Activated CD4-positive, alpha-beta T cell treated with anti-CD3 and anti-CD28 coated beads for 36 hours (primary cell): Measurements from ENCODE around the gene BASP1. TPM values are rescaled to one million over a fixed set of nuclear protein-coding genes. Genes with fewer than 3 reads are reported as not detected.
"Not testable (repeated sequence)": the region's sequence is repeated elsewhere in the genome, so short reads cannot be mapped to it uniquely, and the experiment has no call there.

Experiments used
- ATAC-seq: fragments of 200-7000 bp; cut with Tn5 transposase; one replicate; pipeline ENCODE4 v1.10.0; 2021; ENCODE audit warnings: mild to moderate bottlenecking, moderate library complexity
- CTCF ChIA-PET: fragments of 350-600 bp; sonication (Branson Sonifier 250); formaldehyde crosslinking; loops from one replicate; lab custom pipeline; 2021; ENCODE audit warnings: antibody characterized with exemption; lab: Charles Lee
- POLR2A ChIA-PET: fragments of 350-600 bp; sonication (Branson Sonifier 250); formaldehyde crosslinking; loops from one replicate; lab custom pipeline; 2021; ENCODE audit warnings: antibody characterized with exemption, inconsistent platforms; lab: Charles Lee
- DNase-seq: peaks from one replicate; pipeline ENCODE4 v3.0.0-alpha.2; 2020
- H3K27ac Mint-ChIP-seq: one replicate; pipeline ENCODE4 v1.8.0; 2021; ENCODE audit warnings: mixed read lengths
- H3K27me3 Mint-ChIP-seq: one replicate; pipeline ENCODE4 v1.8.0; 2021; ENCODE audit warnings: mixed read lengths
- H3K36me3 Mint-ChIP-seq: one replicate; pipeline ENCODE4 v1.8.0; 2021; ENCODE audit warnings: low read depth, mixed read lengths
- H3K4me1 Mint-ChIP-seq: one replicate; pipeline ENCODE4 v1.8.0; 2021; ENCODE audit warnings: mixed read lengths
- H3K4me3 Mint-ChIP-seq: one replicate; pipeline ENCODE4 v1.8.0; 2021; ENCODE audit warnings: mild to moderate bottlenecking, moderate library complexity, mixed read lengths
- H3K9me3 Mint-ChIP-seq: one replicate; pipeline ENCODE4 v1.8.0; 2021; ENCODE audit warnings: low read depth, mixed read lengths
- intact Hi-C, 2 experiments: fragments of 100-400 bp; cut with DNase I in 1 of 2; cut with micrococcal nuclease in 1 of 2; formaldehyde crosslinking; loops; one replicate each; pipeline versions ENCODE4 v1.14.2 to v1.15.1; 2022 to 2024; cut with DNase I, micrococcal nuclease
- total RNA-seq, 2 experiments: library from RNA; stranded (reverse); gene quantifications; one replicate each; pipeline ENCODE4 v1.2.3, GENCODE V29; 2021

The BASP1 gene
- total RNA-seq, 2 experiments from 2014 or later, result 1.3 to 1.6 TPM

GRCh38 chr5:17235731-17236330 is 18.4 kb downstream of the BASP1 start:
- ChIA-PET CTCF (interaction anchor here (0.6 to 1.5 kb wide), 2 partner anchors 20 to 309 kb away, joined by 3 to 6 read pairs; no protein-coding TSS in a partner anchor), POLR2A (no interaction called here)
- intact Hi-C loops, result no loop called here
- DNase-seq, result no peak
- H3K36me3 Mint-ChIP-seq, result no peaks in the 10 kb centered on the region
- ATAC-seq, result no peak
- no peak overlapping the region for H3K4me3 Mint-ChIP-seq
- H3K9me3 Mint-ChIP-seq, result no peaks in the 10 kb centered on the region
- H3K27ac Mint-ChIP-seq, result no peak overlapping the region
- H3K4me1 Mint-ChIP-seq, result no peaks in the 10 kb centered on the region
- H3K27me3 Mint-ChIP-seq, result no peaks in the 10 kb centered on the region

- DNase-seq, result no peak
- Mint-ChIP-seq H3K4me3 (no peak overlapping the region), H3K36me3 (no peaks in the 10 kb centered on the region), H3K9me3 (no peaks in the 10 kb centered on the region), H3K4me1 (no peaks in the 10 kb centered on the region), H3K27ac (no peak overlapping the region), H3K27me3 (no peaks in the 10 kb centered on the region)
- no peak for ATAC-seq
- POLR2A ChIA-PET, result no interaction called here
- CTCF ChIA-PET, result interaction anchor here (0.6 to 1.6 kb wide), 3 partner anchors 13 to 547 kb away, joined by 3 to 4 read pairs (median 3); no protein-coding TSS in a partner anchor
- intact Hi-C loops, result no loop called here
Observed at GRCh38 chr5:17238521-17239041, 21.1 kb downstream of the BASP1 start.

GRCh38 chr5:17239953-17240352 is 22.5 kb downstream of the BASP1 start:
- ChIA-PET CTCF (no interaction called here), POLR2A (no interaction called here)
- no peak overlapping the region for H3K4me3 Mint-ChIP-seq
- H3K9me3 Mint-ChIP-seq, result no peaks in the 10 kb centered on the region
- intact Hi-C loops, result no loop called here
- no peaks in the 10 kb centered on the region for H3K27me3 Mint-ChIP-seq
- ATAC-seq, result no peak
- H3K4me1 Mint-ChIP-seq, result no peaks in the 10 kb centered on the region
- no peak for DNase-seq
- H3K36me3 Mint-ChIP-seq, result no peaks in the 10 kb centered on the region
- no peak overlapping the region for H3K27ac Mint-ChIP-seq

GRCh38 chr5:17240487-17240886 is 23.1 kb downstream of the BASP1 start:
- Mint-ChIP-seq H3K27ac (no peak overlapping the region), H3K4me1 (no peaks in the 10 kb centered on the region), H3K4me3 (no peak overlapping the region), H3K27me3 (no peaks in the 10 kb centered on the region), H3K9me3 (no peaks in the 10 kb centered on the region), H3K36me3 (no peaks in the 10 kb centered on the region)
- ChIA-PET POLR2A (no interaction called here), CTCF (no interaction called here)
- ATAC-seq (no peak), DNase-seq (no peak)
- intact Hi-C loops, result no loop called here

- no peak for DNase-seq
- H3K27ac Mint-ChIP-seq, result no peak overlapping the region
- no peak overlapping the region for H3K4me3 Mint-ChIP-seq
- intact Hi-C loops, result no loop called here
- H3K36me3 Mint-ChIP-seq, result no peaks in the 10 kb centered on the region
- no peak for ATAC-seq
- CTCF ChIA-PET, result no interaction called here
- no peaks in the 10 kb centered on the region for H3K4me1 Mint-ChIP-seq
- POLR2A ChIA-PET, result no interaction called here
- H3K9me3 Mint-ChIP-seq, result no peaks in the 10 kb centered on the region
- no peaks in the 10 kb centered on the region for H3K27me3 Mint-ChIP-seq
Observed at GRCh38 chr5:17241635-17242034, 24.2 kb downstream of the BASP1 start.

- DNase-seq (no peak), ATAC-seq (no peak)
- H3K4me3 Mint-ChIP-seq, result no peak overlapping the region
- intact Hi-C loops, result no loop called here
- CTCF ChIA-PET, result no interaction called here
- no peaks in the 10 kb centered on the region for H3K36me3 Mint-ChIP-seq
- no peaks in the 10 kb centered on the region for H3K9me3 Mint-ChIP-seq
- no peaks in the 10 kb centered on the region for H3K27me3 Mint-ChIP-seq
- no peak overlapping the region for H3K27ac Mint-ChIP-seq
- H3K4me1 Mint-ChIP-seq, result no peaks in the 10 kb centered on the region
- POLR2A ChIA-PET, result no interaction called here
Observed at GRCh38 chr5:17243287-17244063, 26.0 kb downstream of the BASP1 start.

GRCh38 chr5:17249029-17249634 is 31.7 kb downstream of the BASP1 start:
- POLR2A ChIA-PET, result no interaction called here
- Mint-ChIP-seq H3K4me1 (no peaks in the 10 kb centered on the region), H3K9me3 (peaks cover 3% of the 10 kb centered on the region), H3K27ac (no peak overlapping the region), H3K27me3 (peaks cover 2% of the 10 kb centered on the region), H3K4me3 (no peak overlapping the region), H3K36me3 (no peaks in the 10 kb centered on the region)
- CTCF ChIA-PET, result interaction anchor here (0.7 kb wide), 1 partner anchor 982 kb away, joined by 3 read pairs; no protein-coding TSS in a partner anchor
- DNase-seq, result no peak
- ATAC-seq, result no peak
- intact Hi-C loops, result no loop called here

GRCh38 chr5:17249841-17250240 is 32.4 kb downstream of the BASP1 start:
- H3K27ac Mint-ChIP-seq, intact Hi-C loops, H3K4me1 Mint-ChIP-seq, DNase-seq, POLR2A ChIA-PET, H3K4me3 Mint-ChIP-seq, H3K27me3 Mint-ChIP-seq, ATAC-seq, H3K9me3 Mint-ChIP-seq, H3K36me3 Mint-ChIP-seq, CTCF ChIA-PET: not testable (repeated sequence)

- Mint-ChIP-seq H3K9me3 (peaks cover 3% of the 10 kb centered on the region), H3K27ac (no peak overlapping the region), H3K36me3 (no peaks in the 10 kb centered on the region), H3K4me3 (no peak overlapping the region), H3K27me3 (peaks cover 2% of the 10 kb centered on the region), H3K4me1 (no peaks in the 10 kb centered on the region)
- ATAC-seq (no peak), DNase-seq (no peak)
- ChIA-PET POLR2A (no interaction called here), CTCF (interaction anchor here (0.9 kb wide), 1 partner anchor 61 kb away, joined by 3 read pairs; no protein-coding TSS in a partner anchor)
- intact Hi-C loops, result no loop called here
Observed at GRCh38 chr5:17252543-17252942, 35.1 kb downstream of the BASP1 start.

- ChIA-PET CTCF (interaction anchor here (0.8 kb wide), 1 partner anchor 432 kb away, joined by 3 read pairs; no protein-coding TSS in a partner anchor), POLR2A (no interaction called here)
- intact Hi-C loops, result no loop called here
- no peak for DNase-seq
- no peak for ATAC-seq
- Mint-ChIP-seq H3K9me3 (peaks cover 3% of the 10 kb centered on the region), H3K4me1 (no peaks in the 10 kb centered on the region), H3K4me3 (no peak overlapping the region), H3K36me3 (no peaks in the 10 kb centered on the region), H3K27me3 (peaks cover 2% of the 10 kb centered on the region), H3K27ac (no peak overlapping the region)
Observed at GRCh38 chr5:17255471-17256021, 38.1 kb downstream of the BASP1 start.

- Mint-ChIP-seq H3K9me3 (peaks cover 3% of the 10 kb centered on the region), H3K36me3 (no peaks in the 10 kb centered on the region), H3K27me3 (peaks cover 2% of the 10 kb centered on the region), H3K27ac (no peak overlapping the region), H3K4me3 (no peak overlapping the region), H3K4me1 (no peaks in the 10 kb centered on the region)
- ChIA-PET CTCF (no interaction called here), POLR2A (no interaction called here)
- ATAC-seq (no peak), DNase-seq (no peak)
- intact Hi-C loops, result no loop called here
Observed at GRCh38 chr5:17256171-17256570, 38.7 kb downstream of the BASP1 start.
